ENCODE data around the gene ANKS6.

DNA sequence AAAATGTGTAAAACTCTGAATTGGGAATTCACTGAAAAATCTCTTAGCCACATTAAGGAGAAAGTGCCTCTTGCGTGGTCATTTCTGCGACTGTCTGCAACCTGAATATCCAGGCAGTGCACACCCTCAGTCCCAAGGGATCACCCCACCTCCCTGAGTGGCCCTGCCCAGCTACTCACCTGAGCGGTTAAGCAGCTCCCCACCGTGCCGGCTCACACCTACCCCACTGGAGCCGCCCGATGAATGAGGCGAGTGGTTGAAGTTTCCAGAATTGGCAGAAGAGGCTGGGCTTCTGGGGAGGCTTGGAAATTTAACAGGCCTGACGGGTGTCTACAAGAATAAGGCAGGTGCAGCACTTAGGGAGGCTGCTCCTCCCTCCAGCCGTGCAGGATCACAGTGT is 25.6 kb downstream of the ANKS6 start:
- no peak for TF ChIP-seq EP300 (IDR thresholded peaks at IDR 0.05)
- TF ChIP-seq, protein P1, sequence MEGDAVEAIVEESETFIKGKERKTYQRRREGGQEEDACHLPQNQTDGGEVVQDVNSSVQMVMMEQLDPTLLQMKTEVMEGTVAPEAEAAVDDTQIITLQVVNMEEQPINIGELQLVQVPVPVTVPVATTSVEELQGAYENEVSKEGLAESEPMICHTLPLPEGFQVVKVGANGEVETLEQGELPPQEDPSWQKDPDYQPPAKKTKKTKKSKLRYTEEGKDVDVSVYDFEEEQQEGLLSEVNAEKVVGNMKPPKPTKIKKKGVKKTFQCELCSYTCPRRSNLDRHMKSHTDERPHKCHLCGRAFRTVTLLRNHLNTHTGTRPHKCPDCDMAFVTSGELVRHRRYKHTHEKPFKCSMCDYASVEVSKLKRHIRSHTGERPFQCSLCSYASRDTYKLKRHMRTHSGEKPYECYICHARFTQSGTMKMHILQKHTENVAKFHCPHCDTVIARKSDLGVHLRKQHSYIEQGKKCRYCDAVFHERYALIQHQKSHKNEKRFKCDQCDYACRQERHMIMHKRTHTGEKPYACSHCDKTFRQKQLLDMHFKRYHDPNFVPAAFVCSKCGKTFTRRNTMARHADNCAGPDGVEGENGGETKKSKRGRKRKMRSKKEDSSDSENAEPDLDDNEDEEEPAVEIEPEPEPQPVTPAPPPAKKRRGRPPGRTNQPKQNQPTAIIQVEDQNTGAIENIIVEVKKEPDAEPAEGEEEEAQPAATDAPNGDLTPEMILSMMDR (IDR thresholded peaks at IDR 0.05): no peak

Measured in esophagus muscularis mucosa (tissue), 3 donors.